Activated naive CD8-positive, alpha-beta T cell treated with anti-CD3 and anti-CD28 coated beads, Interleukin-2, amount 10 ng/mL, durations not matched to agents 7 days and 5 days (primary cell): ENCODE measurements around the gene C19orf81. TPM values are rescaled to one million over a fixed set of nuclear protein-coding genes. Genes with fewer than 3 reads are reported as not detected.
"Not testable (repeated sequence)": the region's sequence is repeated elsewhere in the genome, so short reads cannot be mapped to it uniquely, and the experiment has no call there.

Source experiments
- ATAC-seq: fragments of 150-1000 bp; cut with Tn5 transposase; one replicate; pipeline ENCODE4 v1.10.0; 2021; ENCODE audit warnings: low read depth, moderate library complexity
- POLR2A ChIA-PET: fragments of 350-600 bp; sonication (Branson Sonifier 250); formaldehyde crosslinking; loops from one replicate; lab custom pipeline; 2021; ENCODE audit warnings: antibody characterized with exemption; lab: Charles Lee
- DNase-seq: peaks from one replicate; pipeline ENCODE4 v3.0.0; 2021
- H3K27ac Mint-ChIP-seq: one replicate; pipeline ENCODE4 v1.8.0; 2022; ENCODE audit warnings: mild to moderate bottlenecking, mixed read lengths
- H3K27me3 Mint-ChIP-seq: one replicate; pipeline ENCODE4 v1.8.0; 2022; ENCODE audit warnings: mild to moderate bottlenecking, moderate library complexity, mixed read lengths
- H3K36me3 Mint-ChIP-seq: one replicate; pipeline ENCODE4 v1.8.0; 2021; ENCODE audit warnings: mild to moderate bottlenecking, mixed read lengths
- H3K4me1 Mint-ChIP-seq: one replicate; pipeline ENCODE4 v1.8.0; 2021; ENCODE audit warnings: mixed read lengths
- H3K4me3 Mint-ChIP-seq: one replicate; pipeline ENCODE4 v1.8.0; 2022; ENCODE audit warnings: mild to moderate bottlenecking, moderate library complexity, mixed read lengths
- H3K9me3 Mint-ChIP-seq: one replicate; pipeline ENCODE4 v1.8.0; 2021; ENCODE audit warnings: mixed read lengths
- total RNA-seq, 2 experiments: library from RNA; stranded (reverse); gene quantifications; one replicate each; pipeline ENCODE4 v1.2.3, GENCODE V29; 2021

The C19orf81 gene
- 1 to 10 TPM in 1 of 2 experiments, under 1 TPM in 1; 0.75 to 2.0 TPM for total RNA-seq

DNA sequence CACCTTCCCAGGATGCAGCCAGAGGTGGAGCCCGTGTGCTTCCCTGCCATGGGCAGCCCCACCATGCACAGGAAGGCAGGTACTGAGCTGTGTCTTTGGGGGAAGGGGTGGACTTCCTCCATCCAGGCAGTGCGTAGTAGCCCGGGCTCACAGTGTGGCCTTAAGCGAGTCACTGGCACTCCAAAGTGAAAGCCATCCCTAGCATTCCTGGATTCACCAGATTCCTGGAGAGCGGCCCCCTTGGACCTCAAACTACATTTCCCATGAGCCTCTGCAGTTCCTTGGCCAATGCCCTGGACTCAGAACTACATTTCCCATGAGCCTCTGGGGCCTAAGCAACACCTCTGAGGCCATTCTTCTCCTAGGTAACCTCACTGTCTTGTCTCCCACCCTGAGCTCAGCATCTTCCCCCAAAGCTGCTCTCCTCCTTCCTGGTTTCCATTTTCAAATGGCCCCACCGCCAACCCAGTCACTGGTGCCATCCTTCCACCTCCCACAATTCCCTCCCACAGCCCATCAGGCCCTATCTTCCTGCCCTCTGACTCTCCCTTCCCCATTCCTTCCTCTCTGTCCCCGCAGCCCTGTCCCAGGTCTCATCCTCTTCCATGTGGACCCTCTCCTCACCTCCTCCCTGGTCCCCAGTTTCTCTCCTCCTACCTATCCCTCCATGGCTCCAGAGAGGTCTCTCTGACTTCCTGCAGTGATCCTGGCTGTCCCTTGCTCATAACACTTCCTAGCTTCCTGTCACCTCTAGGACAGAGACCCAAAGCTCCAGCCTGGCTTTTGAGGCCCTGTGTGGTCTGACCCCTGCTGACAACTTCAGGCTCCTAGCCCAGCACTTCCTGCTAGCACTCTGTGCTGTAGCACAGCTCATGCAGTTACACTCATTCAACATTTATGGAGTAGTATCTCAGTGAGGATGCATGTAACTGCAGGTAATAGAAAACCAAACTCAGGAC is at the start of gene C19orf81:
TSS of gene C19orf81 (plus strand) at position 13 of the 959 bp plus-strand sequence. CDS start at position 13, 0 bp downstream.
- ATAC-seq (no peak), DNase-seq (no peak)
- Mint-ChIP-seq H3K9me3 (peaks cover under 1% of the 10 kb centered on the region), H3K27ac (no peak within 1 kb of the TSS), H3K4me3 (no peak within 1 kb of the TSS), H3K27me3 (peaks cover 22% of the 10 kb centered on the region), H3K36me3 (no peaks in the 10 kb centered on the region), H3K4me1 (peaks cover 3% of the 10 kb centered on the region)
- POLR2A ChIA-PET, result no interaction called here

DNA sequence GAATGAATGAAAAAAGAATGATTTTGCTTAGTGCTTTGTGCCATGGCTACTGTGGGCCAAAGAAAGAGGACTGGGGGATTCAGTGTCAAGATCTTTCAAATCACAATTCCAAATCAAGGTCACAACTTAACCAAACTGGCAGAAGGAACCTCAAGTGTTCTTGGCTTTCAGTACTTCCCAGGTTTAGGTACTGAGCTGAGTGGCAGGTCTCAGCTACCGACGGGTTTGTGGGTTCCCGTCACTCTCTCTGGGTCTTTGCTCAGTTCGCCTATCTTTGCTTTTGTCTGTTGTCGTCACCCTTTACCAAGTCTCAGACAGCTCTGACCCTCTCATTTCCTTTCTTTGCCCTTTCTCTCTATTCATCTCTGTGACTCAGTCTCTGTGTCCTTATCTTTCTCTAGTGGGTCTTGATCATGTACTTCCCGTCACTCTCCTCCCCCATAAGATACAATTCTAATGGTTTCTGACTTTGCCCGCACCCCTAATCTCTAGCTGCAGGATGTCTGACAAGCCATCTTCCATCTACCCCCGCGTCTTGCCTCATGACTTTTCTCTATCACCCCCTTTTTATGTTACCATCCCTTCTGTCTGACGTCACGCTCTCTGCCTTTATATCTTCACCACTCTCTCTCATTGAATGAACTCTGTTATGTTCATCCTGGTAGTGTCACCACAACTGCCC is 47.7 kb upstream of the C19orf81 start:
- Mint-ChIP-seq H3K27ac (no peak overlapping the region), H3K4me1 (no peaks in the 10 kb centered on the region), H3K27me3 (peaks cover 23% of the 10 kb centered on the region), H3K9me3 (no peaks in the 10 kb centered on the region), H3K36me3 (no peaks in the 10 kb centered on the region), H3K4me3 (no peak overlapping the region)
- no peak for ATAC-seq
- POLR2A ChIA-PET, result no interaction called here
- DNase-seq, result no peak

DNA sequence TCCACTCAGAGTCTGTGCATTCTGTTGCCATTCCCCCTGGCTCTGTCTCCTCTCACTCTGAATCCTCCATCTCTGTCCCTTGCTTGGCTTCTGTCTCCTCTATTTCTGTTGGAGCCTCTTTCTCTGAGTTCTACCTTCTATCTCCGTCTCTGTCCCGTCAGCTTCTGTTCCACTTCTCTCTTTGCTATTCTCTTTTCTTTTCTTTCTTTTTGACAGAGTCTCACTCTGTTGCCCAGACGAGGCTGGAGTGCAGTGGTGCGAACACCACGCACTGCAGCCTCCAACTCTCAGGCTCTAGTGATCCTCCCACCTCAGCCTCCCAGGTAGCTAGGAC is 47.2 kb upstream of the C19orf81 start:
- ATAC-seq (no peak), DNase-seq (no peak)
- Mint-ChIP-seq H3K36me3 (no peaks in the 10 kb centered on the region), H3K4me1 (no peaks in the 10 kb centered on the region), H3K4me3 (no peak overlapping the region), H3K9me3 (no peaks in the 10 kb centered on the region), H3K27me3 (peaks cover 25% of the 10 kb centered on the region), H3K27ac (no peak overlapping the region)
- POLR2A ChIA-PET, result no interaction called here

- POLR2A ChIA-PET, result no interaction called here
- DNase-seq (no peak), ATAC-seq (no peak)
- Mint-ChIP-seq H3K4me3 (no peak overlapping the region), H3K27ac (no peak overlapping the region), H3K4me1 (peaks cover 4% of the 10 kb centered on the region), H3K36me3 (peaks cover 2% of the 10 kb centered on the region), H3K27me3 (peaks cover 29% of the 10 kb centered on the region), H3K9me3 (no peaks in the 10 kb centered on the region)
Measured at GRCh38 chr19:50602496-50602895, 46.7 kb upstream of the C19orf81 start.

DNA sequence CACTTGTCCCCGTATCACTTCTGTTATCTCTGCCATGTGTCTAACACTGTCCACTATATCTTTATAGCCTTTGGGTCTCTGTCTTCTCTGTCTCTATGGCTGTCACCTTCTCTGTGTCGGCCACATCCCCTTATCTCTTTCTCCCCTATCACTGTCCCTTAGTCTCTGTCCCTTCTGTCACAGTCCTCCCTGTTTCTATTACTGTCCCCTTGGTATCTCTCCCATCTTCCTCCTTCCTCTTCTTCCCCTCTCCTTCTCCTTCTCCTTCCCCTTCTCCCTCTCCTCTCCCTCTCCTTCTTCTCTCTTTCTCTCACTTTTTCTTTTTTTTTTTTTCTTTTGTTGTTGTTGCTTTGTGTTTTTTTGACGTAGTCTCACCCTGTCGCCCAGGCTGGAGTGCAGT is 46.3 kb upstream of the C19orf81 start:
- ATAC-seq, result no peak
- peaks cover 2% of the 10 kb centered on the region for H3K36me3 Mint-ChIP-seq
- peaks cover 7% of the 10 kb centered on the region for H3K4me1 Mint-ChIP-seq
- no peaks in the 10 kb centered on the region for H3K9me3 Mint-ChIP-seq
- POLR2A ChIA-PET, result no interaction called here
- H3K4me3 Mint-ChIP-seq, result no peak overlapping the region
- H3K27ac Mint-ChIP-seq, result no peak overlapping the region
- DNase-seq, result no peak
- H3K27me3 Mint-ChIP-seq, result peaks cover 31% of the 10 kb centered on the region

- ATAC-seq, result not testable (repeated sequence)
Measured at GRCh38 chr19:50604264-50605073, 44.8 kb upstream of the C19orf81 start.

DNA sequence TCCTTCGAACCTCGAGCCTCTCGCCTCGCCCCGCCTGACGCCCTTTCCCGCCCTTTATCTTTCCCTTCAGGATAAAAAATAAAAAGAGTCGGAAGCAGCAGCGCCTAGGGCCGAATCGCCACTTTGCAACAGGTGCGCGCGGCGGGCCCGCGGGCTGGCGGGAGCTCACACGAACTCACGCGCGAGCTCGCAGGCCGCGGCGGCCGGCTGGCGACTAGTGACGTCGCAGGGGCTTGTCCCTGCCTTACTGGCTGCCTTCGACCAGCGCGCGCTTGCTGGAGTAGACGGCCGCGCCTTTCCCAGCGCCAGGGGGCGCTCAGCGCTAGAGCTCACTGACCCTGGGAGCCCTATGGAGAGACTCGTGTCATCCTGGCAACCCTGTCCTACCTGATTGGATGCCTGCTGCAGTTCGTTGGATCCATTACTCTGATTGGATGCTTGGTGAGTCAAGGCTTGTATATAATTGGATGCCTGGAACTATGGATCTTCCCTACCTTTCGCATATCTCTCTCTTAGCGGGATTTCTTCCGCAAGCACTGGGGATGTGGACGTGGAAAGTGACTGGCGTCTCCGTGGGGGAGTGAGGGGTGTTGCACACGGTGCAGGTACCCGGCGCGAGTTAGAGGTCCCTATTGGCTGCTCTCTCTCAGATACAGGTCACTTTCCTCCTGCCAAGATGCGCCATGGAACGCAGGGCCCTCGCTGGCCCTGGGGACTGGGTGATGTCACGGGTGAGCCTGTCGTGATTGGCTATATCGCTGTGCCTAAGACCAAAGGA is 43.0 kb upstream of the C19orf81 start:
- H3K9me3 Mint-ChIP-seq, DNase-seq, POLR2A ChIA-PET, H3K36me3 Mint-ChIP-seq, H3K27ac Mint-ChIP-seq: not testable (repeated sequence)
- Mint-ChIP-seq H3K4me3 (peak overlapping the region; percentile 25), H3K27me3 (peaks cover 26% of the 10 kb centered on the region), H3K4me1 (peaks cover 10% of the 10 kb centered on the region)
- peak; percentile 38 for ATAC-seq

More at GRCh38 chr19:50604264-50605073, 44.8 kb upstream of the C19orf81 start:
- DNase-seq, H3K27ac Mint-ChIP-seq, H3K9me3 Mint-ChIP-seq, H3K36me3 Mint-ChIP-seq, POLR2A ChIA-PET, H3K4me3 Mint-ChIP-seq: not testable (repeated sequence)
- H3K27me3 Mint-ChIP-seq, result peaks cover 30% of the 10 kb centered on the region
- H3K4me1 Mint-ChIP-seq, result peaks cover 10% of the 10 kb centered on the region

- Mint-ChIP-seq H3K4me3 (peak overlapping the region; percentile 33), H3K4me1 (peaks cover 10% of the 10 kb centered on the region), H3K36me3 (peaks cover 2% of the 10 kb centered on the region), H3K27ac (peak overlapping the region; percentile 21), H3K9me3 (no peaks in the 10 kb centered on the region), H3K27me3 (peaks cover 25% of the 10 kb centered on the region)
- DNase-seq (no peak), ATAC-seq (no peak)
- POLR2A ChIA-PET, result no interaction called here
Measured at GRCh38 chr19:50607388-50607787, 41.9 kb upstream of the C19orf81 start.

- peak overlapping the region; percentile 35 for H3K27ac Mint-ChIP-seq
- peak overlapping the region; percentile 58 for H3K4me3 Mint-ChIP-seq
- POLR2A ChIA-PET, result interaction anchor here (0.6 kb wide), 1 partner anchor 953 kb away, joined by 3 read pairs; no protein-coding TSS in a partner anchor
- peaks cover 2% of the 10 kb centered on the region for H3K36me3 Mint-ChIP-seq
- DNase-seq (peak; percentile 88), ATAC-seq (peak; percentile 85)
- H3K9me3 Mint-ChIP-seq, result no peaks in the 10 kb centered on the region
- peaks cover 18% of the 10 kb centered on the region for H3K27me3 Mint-ChIP-seq
- H3K4me1 Mint-ChIP-seq, result peaks cover 10% of the 10 kb centered on the region
Measured at GRCh38 chr19:50607874-50608785, 41.1 kb upstream of the C19orf81 start.

DNA sequence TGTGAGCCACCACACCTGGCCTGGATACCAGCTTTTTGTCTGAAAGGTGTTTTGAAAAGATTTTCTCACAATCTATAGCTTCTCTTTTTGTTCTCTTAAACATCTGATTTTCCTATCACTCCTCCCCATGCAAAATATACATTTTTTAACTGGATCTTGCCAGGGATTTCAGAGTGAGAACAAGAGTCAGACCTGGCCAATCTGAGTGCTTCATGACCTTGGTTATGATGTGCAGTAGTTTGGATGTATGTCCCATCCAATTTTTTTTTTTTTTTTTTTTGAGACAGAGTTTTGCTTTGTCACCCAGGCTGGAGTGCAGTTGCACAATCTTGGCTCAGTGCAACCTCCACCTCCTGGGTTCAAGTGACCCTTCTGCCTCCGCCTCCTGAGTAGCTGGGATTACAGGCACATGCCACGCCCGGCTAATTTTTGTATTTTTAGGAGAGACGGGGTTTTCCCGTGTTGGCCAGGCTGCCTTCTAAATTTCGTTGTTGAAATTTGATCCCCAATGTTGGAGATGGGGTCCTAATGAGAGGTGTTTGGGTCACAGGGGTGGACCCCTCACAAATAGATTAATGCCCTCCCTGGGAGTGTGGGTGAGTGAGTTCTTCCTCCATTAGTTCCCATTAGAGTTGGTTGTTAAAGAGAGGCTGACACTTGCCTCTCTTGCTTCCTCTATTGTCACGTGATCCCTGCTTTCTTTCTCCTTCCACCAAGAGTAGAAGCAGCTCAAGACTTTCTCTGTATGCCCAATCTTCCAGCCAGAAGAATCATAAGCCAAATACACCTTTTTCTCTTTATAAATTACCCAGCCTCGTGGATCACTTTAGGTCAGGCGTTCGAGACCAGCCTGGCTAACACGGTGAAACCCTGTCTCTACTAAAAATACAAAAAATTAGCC is 36.5 kb upstream of the C19orf81 start:
- H3K4me1 Mint-ChIP-seq, H3K27me3 Mint-ChIP-seq, H3K4me3 Mint-ChIP-seq, POLR2A ChIA-PET, DNase-seq, ATAC-seq, H3K9me3 Mint-ChIP-seq, H3K27ac Mint-ChIP-seq, H3K36me3 Mint-ChIP-seq: not testable (repeated sequence)

DNA sequence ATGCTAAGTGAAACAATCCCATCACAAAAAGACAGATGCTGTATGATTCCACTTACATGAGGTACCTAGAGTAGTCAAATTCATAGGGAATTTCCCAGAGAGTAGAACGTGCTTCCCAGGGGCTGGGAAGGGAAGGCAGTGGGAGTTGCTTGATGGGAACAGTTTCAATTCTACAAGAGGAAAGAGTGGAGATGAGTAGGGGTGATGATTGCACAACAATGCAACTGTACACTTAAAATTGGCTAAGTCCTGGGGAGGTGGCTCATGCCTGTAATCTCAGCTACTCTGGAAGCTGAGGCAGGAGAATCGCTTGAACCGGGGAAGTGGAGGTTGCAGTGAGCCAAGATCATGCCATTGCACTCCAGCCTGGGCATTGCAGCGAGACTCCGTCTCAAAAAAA is 30.9 kb upstream of the C19orf81 start:
- ATAC-seq, result not testable (repeated sequence)

More for the DNA sequence above, 30.9 kb upstream of the C19orf81 start:
- DNase-seq, POLR2A ChIA-PET, H3K9me3 Mint-ChIP-seq, H3K4me1 Mint-ChIP-seq, H3K27ac Mint-ChIP-seq, H3K36me3 Mint-ChIP-seq, H3K4me3 Mint-ChIP-seq, H3K27me3 Mint-ChIP-seq: not testable (repeated sequence)
